Dermis lymphatic vessel endothelial cell (primary cell): ENCODE measurements around the gene SEZ6L2. TPM values are rescaled to one million over a fixed set of nuclear protein-coding genes. Genes with fewer than 3 reads are reported as not detected.

Experiments
- total RNA-seq: library from RNA; depleted of rRNA; stranded (reverse); fragments of >200 nt; gene quantifications from 2 replicates; pipeline ENCODE4 v1.2.1, GENCODE V29; 2014

Gene SEZ6L2
- total RNA-seq, result 0.26 and 0.98 TPM in 2 replicates

GRCh38 chr16:29899516-29900101 lies at the start of gene SEZ6L2:
TSS of gene SEZ6L2 (minus strand) at chr16:29899550. CDS start at chr16:29899019, 531 bp downstream.

GRCh38 chr16:29925781-29926710 lies 26.7 kb upstream of the SEZ6L2 start, which contains the start of gene KCTD13:
TSS of gene KCTD13 (minus strand) at chr16:29926226. CDS start at chr16:29926033, 193 bp downstream.

GRCh38 chr16:29900102-29900887 lies 945 bp upstream of the SEZ6L2 start, which contains the start of gene ASPHD1:
TSS of gene ASPHD1 (plus strand) at chr16:29900488. CDS start at chr16:29900972, 484 bp downstream.

GRCh38 chr16:29862884-29863668 lies 36.3 kb downstream of the SEZ6L2 start, which contains the start of gene CDIPT:
TSS of gene CDIPT (minus strand) at chr16:29863226. CDS start at chr16:29862857, 369 bp downstream.

Other genes with a start within 250 kb of the SEZ6L2 start
- gene SPN, start 236.3 kb downstream of the SEZ6L2 start, total RNA-seq, result not detected in 2 replicates
- gene QPRT, start 220.4 kb downstream of the SEZ6L2 start, total RNA-seq, result 0.65 TPM in 1 of 2 replicates, not detected in the other
- not detected in 2 replicates for gene C16orf54, start 153.6 kb downstream of the SEZ6L2 start, total RNA-seq
- gene ZG16, start 121.3 kb downstream of the SEZ6L2 start, total RNA-seq, result not detected in 2 replicates
- 15.1 TPM in 2 replicates for gene KIF22, start 108.8 kb downstream of the SEZ6L2 start, total RNA-seq
- gene MAZ, start 93.0 kb downstream of the SEZ6L2 start, total RNA-seq, result 102 and 129 TPM in 2 replicates
- gene PRRT2, start 87.4 kb downstream of the SEZ6L2 start, total RNA-seq, result under 0.01 and 0.09 TPM in 2 replicates
- 14.0 and 15.6 TPM in 2 replicates for gene PAGR1, start 83.4 kb downstream of the SEZ6L2 start, total RNA-seq
- gene MVP, start 79.1 kb downstream of the SEZ6L2 start, total RNA-seq, result 106 and 116 TPM in 2 replicates
- 68.7 and 73.8 TPM in 2 replicates for gene CDIPT, start 36.3 kb downstream of the SEZ6L2 start, total RNA-seq
- 0.17 and 0.33 TPM in 2 replicates for gene ASPHD1, start 938 bp upstream of the SEZ6L2 start, total RNA-seq
- gene KCTD13, start 26.7 kb upstream of the SEZ6L2 start, total RNA-seq, result 2.6 and 3.2 TPM in 2 replicates
- 54.8 and 69.0 TPM in 2 replicates for gene TMEM219, start 62.5 kb upstream of the SEZ6L2 start, total RNA-seq
- gene TAOK2, start 74.3 kb upstream of the SEZ6L2 start, total RNA-seq, result 77.8 and 79.8 TPM in 2 replicates
- 3.6 and 5.5 TPM in 2 replicates for gene HIRIP3, start 96.1 kb upstream of the SEZ6L2 start, total RNA-seq
- 16.6 and 17.7 TPM in 2 replicates for gene INO80E, start 96.7 kb upstream of the SEZ6L2 start, total RNA-seq
- 0.09 and 0.33 TPM in 2 replicates for gene DOC2A, start 111.5 kb upstream of the SEZ6L2 start, total RNA-seq
- gene C16orf92, start 123.6 kb upstream of the SEZ6L2 start, total RNA-seq, result not detected in 2 replicates
- not detected in 2 replicates for gene TLCD3B, start 131.7 kb upstream of the SEZ6L2 start, total RNA-seq
- 155 and 225 TPM in 2 replicates for gene ALDOA, start 166.2 kb upstream of the SEZ6L2 start, total RNA-seq
- gene PPP4C, start 176.4 kb upstream of the SEZ6L2 start, total RNA-seq, result 190 and 227 TPM in 2 replicates
- 0.11 and 0.26 TPM in 2 replicates for gene TBX6, start 192.4 kb upstream of the SEZ6L2 start, total RNA-seq
- gene YPEL3, start 196.7 kb upstream of the SEZ6L2 start, total RNA-seq, result 22.9 and 26.1 TPM in 2 replicates
- gene GDPD3, start 214.0 kb upstream of the SEZ6L2 start, total RNA-seq, result 0.86 and 1.2 TPM in 2 replicates
- gene MAPK3, start 223.7 kb upstream of the SEZ6L2 start, total RNA-seq, result 39.7 and 43.9 TPM in 2 replicates